ENCODE measurements around the gene WLS. TPM values are rescaled to one million over a fixed set of nuclear protein-coding genes. Genes with fewer than 3 reads are reported as not detected.

Gene WLS
- total RNA-seq, 1 donor from 2014 or later = 99.6 TPM

DNA sequence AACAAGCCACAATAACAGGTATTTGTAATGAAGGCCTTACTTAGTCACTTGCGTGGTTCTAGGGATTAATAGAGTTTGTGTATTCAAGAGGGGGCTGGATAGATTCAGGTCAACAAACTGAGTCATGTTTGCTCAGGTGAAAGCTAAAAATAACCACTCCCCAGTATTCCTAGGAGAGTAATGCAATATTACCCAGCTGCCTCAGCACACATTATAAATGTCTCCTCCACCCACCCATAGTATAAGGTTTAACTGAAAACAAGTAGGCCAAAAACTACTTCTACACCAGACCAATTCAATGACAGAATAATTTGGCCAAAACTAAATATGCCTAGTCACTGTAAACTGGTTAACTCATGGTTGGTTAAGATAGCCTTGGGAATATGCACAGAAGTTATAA lies 34.4 kb downstream of the WLS start:
- Mint-ChIP-seq H3K4me3 (ENCODE audit: unreplicated experiment) (no peak overlapping the region), H3K27ac (ENCODE audit: unreplicated experiment) (no peak overlapping the region), H3K36me3 (ENCODE audit: low read depth, unreplicated experiment) (peaks cover 6% of the 10 kb centered on the region), H3K27me3 (ENCODE audit: unreplicated experiment) (peaks cover 1% of the 10 kb centered on the region), H3K4me1 (ENCODE audit: unreplicated experiment) (no peaks in the 10 kb centered on the region), H3K9me3 (ENCODE audit: unreplicated experiment) (no peaks in the 10 kb centered on the region)
- TF ChIP-seq, protein P1, sequence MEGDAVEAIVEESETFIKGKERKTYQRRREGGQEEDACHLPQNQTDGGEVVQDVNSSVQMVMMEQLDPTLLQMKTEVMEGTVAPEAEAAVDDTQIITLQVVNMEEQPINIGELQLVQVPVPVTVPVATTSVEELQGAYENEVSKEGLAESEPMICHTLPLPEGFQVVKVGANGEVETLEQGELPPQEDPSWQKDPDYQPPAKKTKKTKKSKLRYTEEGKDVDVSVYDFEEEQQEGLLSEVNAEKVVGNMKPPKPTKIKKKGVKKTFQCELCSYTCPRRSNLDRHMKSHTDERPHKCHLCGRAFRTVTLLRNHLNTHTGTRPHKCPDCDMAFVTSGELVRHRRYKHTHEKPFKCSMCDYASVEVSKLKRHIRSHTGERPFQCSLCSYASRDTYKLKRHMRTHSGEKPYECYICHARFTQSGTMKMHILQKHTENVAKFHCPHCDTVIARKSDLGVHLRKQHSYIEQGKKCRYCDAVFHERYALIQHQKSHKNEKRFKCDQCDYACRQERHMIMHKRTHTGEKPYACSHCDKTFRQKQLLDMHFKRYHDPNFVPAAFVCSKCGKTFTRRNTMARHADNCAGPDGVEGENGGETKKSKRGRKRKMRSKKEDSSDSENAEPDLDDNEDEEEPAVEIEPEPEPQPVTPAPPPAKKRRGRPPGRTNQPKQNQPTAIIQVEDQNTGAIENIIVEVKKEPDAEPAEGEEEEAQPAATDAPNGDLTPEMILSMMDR (IDR thresholded peaks at IDR 0.05; ENCODE audit: unreplicated experiment) = no peak
- no peak for DNase-seq (ENCODE audit: low spot score)

- TF ChIP-seq, protein P1 (IDR thresholded peaks at IDR 0.05; ENCODE audit: unreplicated experiment) = no peak
- H3K36me3 Mint-ChIP-seq (ENCODE audit: low read depth, unreplicated experiment) = peaks cover 6% of the 10 kb centered on the region
- peaks cover 1% of the 10 kb centered on the region for H3K27me3 Mint-ChIP-seq (ENCODE audit: unreplicated experiment)
- H3K4me3 Mint-ChIP-seq (ENCODE audit: unreplicated experiment) = no peak overlapping the region
- H3K27ac Mint-ChIP-seq (ENCODE audit: unreplicated experiment) = no peak overlapping the region
- no peak for DNase-seq (ENCODE audit: low spot score)
- H3K9me3 Mint-ChIP-seq (ENCODE audit: unreplicated experiment) = no peaks in the 10 kb centered on the region
- no peaks in the 10 kb centered on the region for H3K4me1 Mint-ChIP-seq (ENCODE audit: unreplicated experiment)
These were observed 34.9 kb downstream of the WLS start for GRCh38 chr1:68197461-68197860.

DNA sequence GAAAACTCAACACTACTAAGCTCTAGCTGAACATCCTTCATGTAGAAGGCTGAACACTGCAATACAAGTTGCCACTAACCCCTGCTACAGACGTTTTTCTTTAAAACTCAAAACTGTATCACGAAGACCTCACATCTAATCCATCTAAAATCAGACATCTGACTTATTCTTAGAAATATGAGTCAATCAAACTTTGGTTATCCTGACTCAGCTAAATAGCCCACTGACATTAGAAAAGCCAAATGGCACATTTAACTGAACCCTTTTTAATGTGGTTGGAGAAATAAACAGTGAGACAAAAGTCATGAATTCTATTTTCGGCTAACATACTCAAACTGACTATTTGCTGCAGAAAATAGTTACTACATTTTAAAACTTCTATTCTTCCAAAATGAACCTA lies 35.6 kb downstream of the WLS start:
- TF ChIP-seq, protein P1 (IDR thresholded peaks at IDR 0.05; ENCODE audit: unreplicated experiment) = no peak
- H3K4me1 Mint-ChIP-seq (ENCODE audit: unreplicated experiment) = no peaks in the 10 kb centered on the region
- peaks cover 12% of the 10 kb centered on the region for H3K36me3 Mint-ChIP-seq (ENCODE audit: low read depth, unreplicated experiment)
- H3K4me3 Mint-ChIP-seq (ENCODE audit: unreplicated experiment) = no peak overlapping the region
- no peak overlapping the region for H3K27ac Mint-ChIP-seq (ENCODE audit: unreplicated experiment)
- no peak for DNase-seq (ENCODE audit: low spot score)
- peaks cover 1% of the 10 kb centered on the region for H3K27me3 Mint-ChIP-seq (ENCODE audit: unreplicated experiment)
- H3K9me3 Mint-ChIP-seq (ENCODE audit: unreplicated experiment) = no peaks in the 10 kb centered on the region

DNA sequence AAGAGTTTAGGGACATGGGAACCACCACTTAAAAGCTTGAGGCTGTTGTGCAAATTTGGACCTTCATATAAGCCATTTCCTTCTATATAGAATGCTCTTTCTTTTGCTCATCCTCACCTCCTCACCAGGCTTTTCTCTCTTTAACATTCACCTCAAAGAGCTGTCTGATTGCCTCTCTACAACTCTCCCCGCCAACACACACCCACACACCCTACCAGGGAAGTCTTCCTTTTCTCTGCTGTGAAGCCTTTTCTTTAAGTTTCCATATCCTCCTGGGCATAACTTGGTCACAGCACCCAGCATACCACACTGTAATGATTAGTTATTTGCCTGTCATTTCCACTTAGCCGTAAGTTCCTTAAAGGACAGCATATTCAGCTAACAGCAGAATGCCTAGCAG lies 40.6 kb downstream of the WLS start:
- Mint-ChIP-seq H3K27ac (ENCODE audit: unreplicated experiment) (no peak overlapping the region), H3K27me3 (ENCODE audit: unreplicated experiment) (peaks cover 4% of the 10 kb centered on the region), H3K36me3 (ENCODE audit: low read depth, unreplicated experiment) (peaks cover 26% of the 10 kb centered on the region), H3K9me3 (ENCODE audit: unreplicated experiment) (no peaks in the 10 kb centered on the region), H3K4me3 (ENCODE audit: unreplicated experiment) (no peak overlapping the region), H3K4me1 (ENCODE audit: unreplicated experiment) (peaks cover 16% of the 10 kb centered on the region)
- TF ChIP-seq, protein P1 (IDR thresholded peaks at IDR 0.05; ENCODE audit: unreplicated experiment) = no peak
- no peak for DNase-seq (ENCODE audit: low spot score)

DNA sequence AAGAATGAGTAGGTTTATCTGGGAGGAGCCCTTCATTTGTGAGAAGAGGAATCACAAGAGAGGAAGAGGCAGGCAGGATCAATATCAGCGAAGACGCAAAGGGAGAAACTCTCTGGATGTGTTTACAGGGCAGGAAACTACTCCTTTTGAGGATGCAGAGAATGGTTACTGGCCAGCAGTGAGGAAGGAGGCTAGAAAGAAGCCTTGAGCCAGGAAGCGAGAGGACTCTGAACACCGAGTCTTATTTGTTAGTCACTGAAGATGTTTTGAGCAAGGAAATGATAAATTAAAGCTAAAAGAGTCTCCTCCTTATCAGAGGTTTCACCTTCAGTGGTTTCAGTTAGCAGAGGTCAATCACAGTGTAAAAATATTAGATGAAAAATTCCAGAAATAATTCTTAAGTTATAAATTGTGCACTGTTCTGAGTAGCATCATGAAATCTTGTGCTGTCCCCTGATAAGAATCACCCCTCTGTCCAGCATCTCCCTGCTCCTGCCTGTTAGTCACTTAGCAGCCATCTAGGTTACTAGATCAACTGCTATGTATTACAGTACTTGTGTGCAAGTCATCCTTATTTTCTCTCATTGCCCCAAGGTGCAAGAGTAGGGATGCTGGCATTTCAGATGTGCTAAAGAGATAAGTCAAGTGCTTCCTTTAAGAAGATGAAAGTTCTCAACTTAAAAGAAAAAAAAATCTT lies 43.5 kb downstream of the WLS start:
- peak overlapping the region; percentile 58 for H3K27ac Mint-ChIP-seq (ENCODE audit: unreplicated experiment)
- peak; percentile 8 for DNase-seq (ENCODE audit: low spot score)
- H3K4me1 Mint-ChIP-seq (ENCODE audit: unreplicated experiment) = peaks cover 19% of the 10 kb centered on the region
- TF ChIP-seq, protein P1 (IDR thresholded peaks at IDR 0.05; ENCODE audit: unreplicated experiment) = no peak
- no peaks in the 10 kb centered on the region for H3K9me3 Mint-ChIP-seq (ENCODE audit: unreplicated experiment)
- peaks cover 4% of the 10 kb centered on the region for H3K27me3 Mint-ChIP-seq (ENCODE audit: unreplicated experiment)
- H3K36me3 Mint-ChIP-seq (ENCODE audit: low read depth, unreplicated experiment) = peaks cover 23% of the 10 kb centered on the region
- H3K4me3 Mint-ChIP-seq (ENCODE audit: unreplicated experiment) = no peak overlapping the region

All from endothelial cell (in vitro differentiated cells).